VCaP (cell line): ENCODE results near the gene KLF13.
A peak's percentile ranks its signal among the peaks of the same experiment; 100 is the strongest.

Experiments
- H3K27ac ChIP-seq: fragments of 450-650 bp; 2 replicates; pipeline ENCODE4 v1.5.1; 2017
- CTCF ChIP-seq: fragments of 450-650 bp; conservative IDR thresholded peaks from 2 replicates; pipeline ENCODE4 v1.5.1; 2017; ENCODE audit warnings: mild to moderate bottlenecking, moderate library complexity

The KLF13 gene

GRCh38 chr15:31295658-31296057, 31.0 kb upstream of the KLF13 start:
- H3K27ac ChIP-seq: no peak overlapping the region
- TF ChIP-seq CTCF: no peak

- TF ChIP-seq CTCF: no peak
- 0 out of 2 replicates have a peak overlapping the region, but pooled peaks have one; percentile 25 for H3K27ac ChIP-seq
These were observed 30.4 kb upstream of the KLF13 start for GRCh38 chr15:31296219-31296645.

- peak overlapping the region; percentile 25; the same call in 1 of the 2 replicates for H3K27ac ChIP-seq
- TF ChIP-seq CTCF: no peak
These were observed 29.7 kb upstream of the KLF13 start for GRCh38 chr15:31296646-31297574.

- H3K27ac ChIP-seq: peak overlapping the region; percentile 25; the same call in 1 of the 2 replicates
- TF ChIP-seq CTCF: no peak
These were observed 28.8 kb upstream of the KLF13 start for GRCh38 chr15:31297575-31298456.

- no peak for TF ChIP-seq CTCF
- no peak overlapping the region for H3K27ac ChIP-seq
These were observed 27.9 kb upstream of the KLF13 start for GRCh38 chr15:31298707-31299172.

GRCh38 chr15:31300208-31300661, 26.4 kb upstream of the KLF13 start:
- no peak overlapping the region for H3K27ac ChIP-seq
- TF ChIP-seq CTCF: no peak
